ENCODE measurements around the gene TPX2. TPM values are rescaled to one million over a fixed set of nuclear protein-coding genes. Genes with fewer than 3 reads are reported as not detected.
A peak's percentile ranks its signal among the peaks of the same experiment; 100 is the strongest.

Gene TPX2
- 100 to 1,000 TPM; 137 to 179 TPM for total RNA-seq

- ChIA-PET POLR2A (interaction anchor here (0.6 to 1.9 kb wide), 5 partner anchors 15 to 78 kb away, joined by 3 to 8 read pairs (median 5); no protein-coding TSS in a partner anchor), CTCF (interaction anchor here (0.5 to 3.2 kb wide), 11 partner anchors 12 to 278 kb away, joined by 3 to 12 read pairs (median 3); no protein-coding TSS in a partner anchor)
- peaks cover 9% of the 10 kb centered on the region for H3K36me3 Mint-ChIP-seq (ENCODE audit: low read depth)
Measured at GRCh38 chr20:31738729-31739549, at the start of gene TPX2. Gene TPX2, plus strand, starts transcription at chr20:31739290. Its CDS starts 18,187 bp downstream, at chr20:31757477.

GRCh38 chr20:31690124-31690666 is 48.9 kb upstream of the TPX2 start:
- Mint-ChIP-seq H3K4me1 (peaks cover 62% of the 10 kb centered on the region), H3K4me3 (no peak overlapping the region), H3K9me3 (ENCODE audit: low read depth) (no peaks in the 10 kb centered on the region), H3K27ac (peak overlapping the region; percentile 74), H3K36me3 (ENCODE audit: low read depth) (peaks cover 56% of the 10 kb centered on the region), H3K27me3 (no peaks in the 10 kb centered on the region)
- intact Hi-C loops (cut with DNase I, micrococcal nuclease), result no loop called here
- DNase-seq (no peak), ATAC-seq (no peak)
- POLR2A ChIA-PET, result no interaction called here
- CTCF ChIA-PET, result interaction anchor here (1.3 kb wide), 1 partner anchor 10 kb away, joined by 5 read pairs; no protein-coding TSS in a partner anchor

More at GRCh38 chr20:31738729-31739549, at the start of gene TPX2:
- H3K27ac Mint-ChIP-seq, result no peak within 1 kb of the TSS
- H3K4me3 Mint-ChIP-seq, result no peak within 1 kb of the TSS
- H3K4me1 Mint-ChIP-seq, result peaks cover 2% of the 10 kb centered on the region
- DNase-seq, result peak; percentile 92
- peak; percentile 97 for ATAC-seq
- intact Hi-C loops (cut with DNase I, micrococcal nuclease), result loop anchor here (1.0 kb wide), 7 partner anchors 15 to 370 kb away; partner anchors contain the start of genes HM13 (in 1 of the 2), PDRG1 (in 1 of the 2) and TM9SF4 (in 1 of the 2)
- no peaks in the 10 kb centered on the region for H3K27me3 Mint-ChIP-seq
- H3K9me3 Mint-ChIP-seq (ENCODE audit: low read depth), result no peaks in the 10 kb centered on the region

GRCh38 chr20:31691646-31692275 is 47.3 kb upstream of the TPX2 start:
- no peaks in the 10 kb centered on the region for H3K27me3 Mint-ChIP-seq
- H3K9me3 Mint-ChIP-seq (ENCODE audit: low read depth), result no peaks in the 10 kb centered on the region
- peaks cover 62% of the 10 kb centered on the region for H3K36me3 Mint-ChIP-seq (ENCODE audit: low read depth)
- H3K4me1 Mint-ChIP-seq, result peaks cover 60% of the 10 kb centered on the region
- no peak overlapping the region for H3K4me3 Mint-ChIP-seq
- DNase-seq (no peak), ATAC-seq (peak; percentile 23)
- ChIA-PET CTCF (interaction anchor here (0.6 to 2.0 kb wide), 5 partner anchors 9 to 130 kb away, joined by 3 to 7 read pairs (median 4); partner anchors contain the start of gene BCL2L1), POLR2A (no interaction called here)
- intact Hi-C loops (cut with DNase I, micrococcal nuclease), result no loop called here
- peak overlapping the region; percentile 44 for H3K27ac Mint-ChIP-seq

- Mint-ChIP-seq H3K4me1 (peaks cover 60% of the 10 kb centered on the region), H3K9me3 (ENCODE audit: low read depth) (no peaks in the 10 kb centered on the region), H3K27ac (no peak overlapping the region), H3K4me3 (no peak overlapping the region), H3K27me3 (no peaks in the 10 kb centered on the region), H3K36me3 (ENCODE audit: low read depth) (peaks cover 64% of the 10 kb centered on the region)
- ATAC-seq (no peak), DNase-seq (no peak)
- POLR2A ChIA-PET, result interaction anchor here (1.0 kb wide), 1 partner anchor 27 kb away, joined by 4 read pairs; no protein-coding TSS in a partner anchor
- CTCF ChIA-PET, result interaction anchor here (1.0 kb wide), 1 partner anchor 31 kb away, joined by 6 read pairs; no protein-coding TSS in a partner anchor
- intact Hi-C loops (cut with DNase I, micrococcal nuclease), result no loop called here
Measured at GRCh38 chr20:31693402-31693801, 45.7 kb upstream of the TPX2 start.

GRCh38 chr20:31693987-31694661 is 45.0 kb upstream of the TPX2 start:
- ATAC-seq, result no peak
- Mint-ChIP-seq H3K4me3 (no peak overlapping the region), H3K9me3 (ENCODE audit: low read depth) (no peaks in the 10 kb centered on the region), H3K27ac (peak overlapping the region; percentile 75), H3K4me1 (peaks cover 61% of the 10 kb centered on the region), H3K36me3 (ENCODE audit: low read depth) (peaks cover 65% of the 10 kb centered on the region), H3K27me3 (no peaks in the 10 kb centered on the region)
- ChIA-PET CTCF (interaction anchor here (1.0 kb wide), 1 partner anchor 30 kb away, joined by 6 read pairs; no protein-coding TSS in a partner anchor), POLR2A (no interaction called here)
- intact Hi-C loops (cut with DNase I, micrococcal nuclease), result no loop called here
- DNase-seq, result no peak

- intact Hi-C loops (cut with DNase I, micrococcal nuclease), result no loop called here
- ChIA-PET POLR2A (no interaction called here), CTCF (interaction anchor here (0.7 to 0.9 kb wide), 2 partner anchors 35 to 82 kb away, joined by 3 read pairs; no protein-coding TSS in a partner anchor)
- H3K4me1 Mint-ChIP-seq, result peaks cover 70% of the 10 kb centered on the region
- no peaks in the 10 kb centered on the region for H3K27me3 Mint-ChIP-seq
- H3K9me3 Mint-ChIP-seq (ENCODE audit: low read depth), result no peaks in the 10 kb centered on the region
- ATAC-seq (no peak), DNase-seq (no peak)
- peaks cover 69% of the 10 kb centered on the region for H3K36me3 Mint-ChIP-seq (ENCODE audit: low read depth)
- H3K4me3 Mint-ChIP-seq, result no peak overlapping the region
- peak overlapping the region; percentile 75 for H3K27ac Mint-ChIP-seq
Measured at GRCh38 chr20:31694842-31695593, 44.1 kb upstream of the TPX2 start.

GRCh38 chr20:31695849-31696804 is 43.0 kb upstream of the TPX2 start:
- Mint-ChIP-seq H3K36me3 (ENCODE audit: low read depth) (peaks cover 72% of the 10 kb centered on the region), H3K27ac (peak overlapping the region; percentile 75), H3K27me3 (no peaks in the 10 kb centered on the region), H3K4me3 (no peak overlapping the region), H3K4me1 (peaks cover 76% of the 10 kb centered on the region), H3K9me3 (ENCODE audit: low read depth) (no peaks in the 10 kb centered on the region)
- intact Hi-C loops (cut with DNase I, micrococcal nuclease), result no loop called here
- CTCF ChIA-PET, result interaction anchor here (0.7 to 2.1 kb wide), 6 partner anchors 21 to 83 kb away, joined by 3 to 10 read pairs (median 3); no protein-coding TSS in a partner anchor
- ATAC-seq (no peak), DNase-seq (no peak)
- POLR2A ChIA-PET, result interaction anchor here (0.6 kb wide), 1 partner anchor 621 kb away, joined by 3 read pairs; no protein-coding TSS in a partner anchor

- H3K27me3 Mint-ChIP-seq, result no peaks in the 10 kb centered on the region
- H3K27ac Mint-ChIP-seq, result peak overlapping the region; percentile 89
- ChIA-PET POLR2A (interaction anchor here (1.6 kb wide), 1 partner anchor 20 kb away, joined by 5 read pairs; no protein-coding TSS in a partner anchor), CTCF (interaction anchor here (0.7 to 3.0 kb wide), 8 partner anchors 7 to 65 kb away, joined by 3 to 10 read pairs (median 5); no protein-coding TSS in a partner anchor)
- peaks cover 71% of the 10 kb centered on the region for H3K36me3 Mint-ChIP-seq (ENCODE audit: low read depth)
- no peaks in the 10 kb centered on the region for H3K9me3 Mint-ChIP-seq (ENCODE audit: low read depth)
- H3K4me1 Mint-ChIP-seq, result peaks cover 71% of the 10 kb centered on the region
- no peak for ATAC-seq
- intact Hi-C loops (cut with DNase I, micrococcal nuclease), result loop anchor here in 1 of 2 experiments (2.0 kb wide), 1 partner anchor 24 kb away; no protein-coding TSS in a partner anchor
- H3K4me3 Mint-ChIP-seq, result no peak overlapping the region
- no peak for DNase-seq
Measured at GRCh38 chr20:31698243-31698802, 40.8 kb upstream of the TPX2 start.

Data from activated CD4-positive, alpha-beta T cell treated with anti-CD3 and anti-CD28 coated beads for 36 hours (primary cell).